Neuron (in vitro differentiated cells): Measurements from ENCODE around the gene PTPRM.

Experiments
- H2AFZ ChIP-seq: one replicate; pipeline ENCODE4 v1.6.1; 2013; ENCODE audit warnings: low read depth, mild to moderate bottlenecking, inconsistent platforms, low read length, moderate library complexity
- H3K27me3 ChIP-seq: one replicate; pipeline ENCODE4 v1.6.1; 2013; ENCODE audit warnings: low read length; ENCODE audit not compliant: insufficient read depth
- H3K36me3 ChIP-seq: one replicate; pipeline ENCODE4 v1.6.1; 2013; ENCODE audit warnings: low read length; ENCODE audit not compliant: insufficient read depth
- H3K4me1 ChIP-seq: one replicate; pipeline ENCODE4 v1.6.1; 2013; ENCODE audit warnings: low read length; ENCODE audit not compliant: insufficient read depth
- H3K4me3 ChIP-seq: 2 replicates; pipeline ENCODE4 v1.5.1; 2013; ENCODE audit warnings: mild to moderate bottlenecking, low read length, moderate library complexity
- H3K9me3 ChIP-seq: one replicate; pipeline ENCODE4 v1.6.1; 2013; ENCODE audit warnings: low read length

PTPRM gene

GRCh38 chr18:7632152-7633098 lies 65.3 kb downstream of the PTPRM start:
- Histone ChIP-seq H3K4me3 (no peak overlapping the region), H3K27me3 (no peaks in the 10 kb centered on the region), H3K9me3 (no peaks in the 10 kb centered on the region), H3K4me1 (no peaks in the 10 kb centered on the region), H2AFZ (no peak overlapping the region), H3K36me3 (no peaks in the 10 kb centered on the region)

GRCh38 chr18:7633171-7633570 lies 66.1 kb downstream of the PTPRM start:
- no peaks in the 10 kb centered on the region for H3K36me3 ChIP-seq
- H3K4me3 ChIP-seq: no peak overlapping the region
- H2AFZ ChIP-seq: no peak overlapping the region
- H3K4me1 ChIP-seq: no peaks in the 10 kb centered on the region
- H3K9me3 ChIP-seq: no peaks in the 10 kb centered on the region
- no peaks in the 10 kb centered on the region for H3K27me3 ChIP-seq

GRCh38 chr18:7635948-7636347 lies 68.8 kb downstream of the PTPRM start:
- Histone ChIP-seq H3K4me3 (no peak overlapping the region), H2AFZ (no peak overlapping the region), H3K27me3 (no peaks in the 10 kb centered on the region), H3K4me1 (no peaks in the 10 kb centered on the region), H3K36me3 (no peaks in the 10 kb centered on the region), H3K9me3 (no peaks in the 10 kb centered on the region)

GRCh38 chr18:7637269-7637668 lies 70.2 kb downstream of the PTPRM start:
- Histone ChIP-seq H3K27me3 (no peaks in the 10 kb centered on the region), H3K36me3 (no peaks in the 10 kb centered on the region), H3K9me3 (no peaks in the 10 kb centered on the region), H2AFZ (no peak overlapping the region), H3K4me1 (no peaks in the 10 kb centered on the region), H3K4me3 (no peak overlapping the region)

- no peaks in the 10 kb centered on the region for H3K27me3 ChIP-seq
- no peaks in the 10 kb centered on the region for H3K36me3 ChIP-seq
- no peak overlapping the region for H3K4me3 ChIP-seq
- no peaks in the 10 kb centered on the region for H3K4me1 ChIP-seq
- no peak overlapping the region for H2AFZ ChIP-seq
- H3K9me3 ChIP-seq: no peaks in the 10 kb centered on the region
Measured at GRCh38 chr18:7638321-7638720, 71.2 kb downstream of the PTPRM start.

- H2AFZ ChIP-seq: no peak overlapping the region
- no peak overlapping the region for H3K4me3 ChIP-seq
- no peaks in the 10 kb centered on the region for H3K9me3 ChIP-seq
- no peaks in the 10 kb centered on the region for H3K4me1 ChIP-seq
- no peaks in the 10 kb centered on the region for H3K27me3 ChIP-seq
- no peaks in the 10 kb centered on the region for H3K36me3 ChIP-seq
Measured at GRCh38 chr18:7641813-7642212, 74.7 kb downstream of the PTPRM start.

GRCh38 chr18:7642331-7642890 lies 75.3 kb downstream of the PTPRM start:
- Histone ChIP-seq H2AFZ (no peak overlapping the region), H3K36me3 (no peaks in the 10 kb centered on the region), H3K27me3 (no peaks in the 10 kb centered on the region), H3K4me1 (no peaks in the 10 kb centered on the region), H3K9me3 (no peaks in the 10 kb centered on the region), H3K4me3 (no peak overlapping the region)

- no peaks in the 10 kb centered on the region for H3K27me3 ChIP-seq
- H3K4me1 ChIP-seq: no peaks in the 10 kb centered on the region
- no peak overlapping the region for H3K4me3 ChIP-seq
- H2AFZ ChIP-seq: no peak overlapping the region
- no peaks in the 10 kb centered on the region for H3K36me3 ChIP-seq
- H3K9me3 ChIP-seq: no peaks in the 10 kb centered on the region
Measured at GRCh38 chr18:7645756-7646155, 78.6 kb downstream of the PTPRM start.

- Histone ChIP-seq H3K9me3 (no peaks in the 10 kb centered on the region), H3K4me1 (no peaks in the 10 kb centered on the region), H3K27me3 (no peaks in the 10 kb centered on the region), H2AFZ (no peak overlapping the region), H3K4me3 (no peak overlapping the region), H3K36me3 (no peaks in the 10 kb centered on the region)
Measured at GRCh38 chr18:7646174-7646886, 79.2 kb downstream of the PTPRM start.

GRCh38 chr18:7647500-7647899 lies 80.4 kb downstream of the PTPRM start:
- Histone ChIP-seq H2AFZ (no peak overlapping the region), H3K27me3 (no peaks in the 10 kb centered on the region), H3K36me3 (no peaks in the 10 kb centered on the region), H3K9me3 (no peaks in the 10 kb centered on the region), H3K4me1 (no peaks in the 10 kb centered on the region), H3K4me3 (no peak overlapping the region)

- H3K36me3 ChIP-seq: no peaks in the 10 kb centered on the region
- H3K9me3 ChIP-seq: no peaks in the 10 kb centered on the region
- H3K27me3 ChIP-seq: no peaks in the 10 kb centered on the region
- H3K4me3 ChIP-seq: no peak overlapping the region
- peaks cover 13% of the 10 kb centered on the region for H3K4me1 ChIP-seq
- no peak overlapping the region for H2AFZ ChIP-seq
Measured at GRCh38 chr18:7657050-7657449, 89.9 kb downstream of the PTPRM start.

GRCh38 chr18:7657937-7658336 lies 90.8 kb downstream of the PTPRM start:
- Histone ChIP-seq H3K36me3 (no peaks in the 10 kb centered on the region), H3K4me3 (no peak overlapping the region), H3K4me1 (peaks cover 13% of the 10 kb centered on the region), H2AFZ (no peak overlapping the region), H3K27me3 (no peaks in the 10 kb centered on the region), H3K9me3 (no peaks in the 10 kb centered on the region)

GRCh38 chr18:7658701-7659100 lies 91.6 kb downstream of the PTPRM start:
- H3K4me3 ChIP-seq: no peak overlapping the region
- H3K4me1 ChIP-seq: peaks cover 13% of the 10 kb centered on the region
- H2AFZ ChIP-seq: no peak overlapping the region
- H3K36me3 ChIP-seq: no peaks in the 10 kb centered on the region
- no peaks in the 10 kb centered on the region for H3K9me3 ChIP-seq
- no peaks in the 10 kb centered on the region for H3K27me3 ChIP-seq
